RPMI8226 (cell line): ENCODE data around the gene IRF6.

Experiments used
- DNase-seq: peaks from one replicate; pipeline ENCODE4 v3.0.0-alpha.2; 2015

The IRF6 gene

GRCh38 chr1:209805875-209806760 lies at the start of gene IRF6:
Gene IRF6 (minus strand): TSS chr1:209806142. CDS start chr1:209801413, 4,729 bp downstream.
- DNase-seq, result peak; percentile 85

GRCh38 chr1:209855623-209856022 lies 49.7 kb upstream of the IRF6 start:
- no peak for DNase-seq

GRCh38 chr1:209855006-209855405 lies 49.1 kb upstream of the IRF6 start:
- no peak for DNase-seq

GRCh38 chr1:209854196-209854595 lies 48.3 kb upstream of the IRF6 start:
- no peak for DNase-seq

- no peak for DNase-seq
Observed at GRCh38 chr1:209853676-209854075, 47.7 kb upstream of the IRF6 start.

GRCh38 chr1:209850342-209850979 lies 44.5 kb upstream of the IRF6 start:
- peak; percentile 19 for DNase-seq

GRCh38 chr1:209849388-209849787 lies 43.4 kb upstream of the IRF6 start:
- no peak for DNase-seq

- DNase-seq, result no peak
Observed at GRCh38 chr1:209845408-209845725, 39.4 kb upstream of the IRF6 start.

GRCh38 chr1:209844695-209845407 lies 38.9 kb upstream of the IRF6 start:
- DNase-seq, result no peak

- no peak for DNase-seq
Observed at GRCh38 chr1:209840611-209841010, 34.7 kb upstream of the IRF6 start.

- DNase-seq, result no peak
Observed at GRCh38 chr1:209839875-209840546, 34.1 kb upstream of the IRF6 start.

GRCh38 chr1:209838537-209838936 lies 32.6 kb upstream of the IRF6 start:
- DNase-seq, result no peak

GRCh38 chr1:209837671-209838070 lies 31.7 kb upstream of the IRF6 start:
- no peak for DNase-seq

- no peak for DNase-seq
Observed at GRCh38 chr1:209835782-209836298, 29.9 kb upstream of the IRF6 start.

GRCh38 chr1:209831615-209832014 lies 25.7 kb upstream of the IRF6 start:
- no peak for DNase-seq

GRCh38 chr1:209830722-209831121 lies 24.8 kb upstream of the IRF6 start:
- no peak for DNase-seq

GRCh38 chr1:209829716-209830115 lies 23.8 kb upstream of the IRF6 start:
- DNase-seq, result no peak

- DNase-seq, result peak; percentile 99
Observed at GRCh38 chr1:209827384-209828262, 21.7 kb upstream of the IRF6 start, which contains the start of gene UTP25. Gene UTP25 (plus strand): TSS chr1:209827972. CDS start chr1:209828064, 92 bp downstream.

GRCh38 chr1:209825591-209826434 lies 19.9 kb upstream of the IRF6 start:
- no peak for DNase-seq

- DNase-seq, result peak; percentile 65
Observed at GRCh38 chr1:209823143-209824041, 17.4 kb upstream of the IRF6 start.
